SK-N-SH (cell line): ENCODE data around the gene KLHL14.

ENCODE experiments used
- EP300 ChIP-seq, 2 experiments: IDR thresholded peaks; 2 replicates each; pipeline versions ENCODE4 v1.4.0 to v1.6.1; 2012; ENCODE audit warnings: borderline replicate concordance in 1 of 2, low read depth in 1 of 2, low read length in 1 of 2
- IRF3 ChIP-seq: fragments of 150-350 bp; IDR thresholded peaks from 2 replicates; pipeline ENCODE4 v1.6.1; 2016; ENCODE audit warnings: mild to moderate bottlenecking, low read depth, low read length
- MAX ChIP-seq: IDR thresholded peaks from 2 replicates; pipeline ENCODE4 v1.4.0; 2012; ENCODE audit warnings: low read depth
- MEF2A ChIP-seq: IDR thresholded peaks from 2 replicates; pipeline ENCODE4 v1.4.0; 2012; ENCODE audit warnings: low read depth, borderline replicate concordance
- NFIC ChIP-seq: IDR thresholded peaks from 2 replicates; pipeline ENCODE4 v1.4.0; 2012; ENCODE audit warnings: borderline replicate concordance
- POLR2AphosphoS5 ChIP-seq: IDR thresholded peaks from 2 replicates; pipeline ENCODE4 v1.6.1; 2012; ENCODE audit warnings: low read depth, low read length
- RAD21 ChIP-seq: IDR thresholded peaks from 2 replicates; pipeline ENCODE4 v1.6.1; 2012; ENCODE audit warnings: mild to moderate bottlenecking, low read length
- SIN3A ChIP-seq: IDR thresholded peaks from 2 replicates; pipeline ENCODE4 v1.6.1; 2012; ENCODE audit warnings: low read depth, mild to moderate bottlenecking, low read length, moderate library complexity, borderline replicate concordance
- TAF1 ChIP-seq: IDR thresholded peaks from 2 replicates; pipeline ENCODE4 v1.6.1; 2012; ENCODE audit warnings: low read depth, mild to moderate bottlenecking, low read length, moderate library complexity, borderline replicate concordance
- TF ChIP-seq, protein P1 (sequence below): IDR thresholded peaks from 2 replicates; pipeline ENCODE4 v1.4.0; 2012; ENCODE audit warnings: low read depth, borderline replicate concordance
- TF ChIP-seq, protein P2 (sequence below): fragments of 200-600 bp; sonication (generic); IDR thresholded peaks from 2 replicates; pipeline ENCODE4 v1.6.1; 2017; ENCODE audit warnings: antibody characterized with exemption, mild to moderate bottlenecking, moderate library complexity

DNA sequence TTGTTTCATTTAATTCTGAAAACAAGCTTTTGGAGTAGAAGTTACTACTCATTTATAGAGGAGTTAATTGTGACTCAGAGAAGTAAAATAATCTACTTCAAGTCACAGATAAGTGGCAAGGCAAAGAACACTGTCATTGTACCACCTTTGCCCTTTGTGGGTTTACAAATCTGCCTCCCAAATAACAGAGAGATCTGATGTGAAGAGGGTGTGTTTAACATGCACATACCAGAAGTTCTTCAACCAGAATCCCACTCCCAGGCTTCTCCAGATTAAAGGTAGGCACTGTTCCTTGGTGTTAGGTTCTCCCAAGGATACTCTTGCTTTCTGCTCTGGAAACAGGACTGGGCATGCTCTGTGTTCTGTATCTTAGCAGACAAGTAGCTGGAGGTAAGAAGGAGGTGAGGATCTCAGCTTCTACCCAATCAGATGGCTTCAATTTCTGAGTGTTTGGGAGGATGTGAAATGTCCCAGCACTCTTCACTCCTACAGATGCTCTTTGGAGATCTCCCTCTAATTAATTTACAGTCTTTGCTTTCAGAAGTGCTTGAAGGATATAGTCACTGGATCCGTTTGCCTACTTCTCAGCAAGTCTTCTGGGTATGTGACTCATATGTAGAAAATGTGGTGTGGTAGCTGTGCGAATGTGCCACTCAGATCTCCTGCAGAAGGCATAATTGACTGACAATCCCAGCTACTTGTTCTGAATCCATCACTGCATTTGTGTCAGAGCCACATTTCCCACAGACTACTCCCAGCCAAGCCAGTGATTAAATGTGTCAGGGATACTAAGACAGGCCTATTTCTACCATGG is 111.1 kb downstream of the KLHL14 start:
- TF ChIP-seq POLR2AphosphoS5 (no peak), EP300 (IDR thresholded peaks at IDR 0.05; ENCODE audit: borderline replicate concordance in 1 of 2, low read depth in 1 of 2, low read length in 1 of 2) (no peak), NFIC (no peak), MAX (no peak), RAD21 (no peak), SIN3A (no peak), TAF1 (no peak), IRF3 (no peak), MEF2A (no peak)
- TF ChIP-seq, protein P1, sequence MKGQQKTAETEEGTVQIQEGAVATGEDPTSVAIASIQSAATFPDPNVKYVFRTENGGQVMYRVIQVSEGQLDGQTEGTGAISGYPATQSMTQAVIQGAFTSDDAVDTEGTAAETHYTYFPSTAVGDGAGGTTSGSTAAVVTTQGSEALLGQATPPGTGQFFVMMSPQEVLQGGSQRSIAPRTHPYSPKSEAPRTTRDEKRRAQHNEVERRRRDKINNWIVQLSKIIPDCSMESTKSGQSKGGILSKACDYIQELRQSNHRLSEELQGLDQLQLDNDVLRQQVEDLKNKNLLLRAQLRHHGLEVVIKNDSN: no peak
- TF ChIP-seq, protein P2, sequence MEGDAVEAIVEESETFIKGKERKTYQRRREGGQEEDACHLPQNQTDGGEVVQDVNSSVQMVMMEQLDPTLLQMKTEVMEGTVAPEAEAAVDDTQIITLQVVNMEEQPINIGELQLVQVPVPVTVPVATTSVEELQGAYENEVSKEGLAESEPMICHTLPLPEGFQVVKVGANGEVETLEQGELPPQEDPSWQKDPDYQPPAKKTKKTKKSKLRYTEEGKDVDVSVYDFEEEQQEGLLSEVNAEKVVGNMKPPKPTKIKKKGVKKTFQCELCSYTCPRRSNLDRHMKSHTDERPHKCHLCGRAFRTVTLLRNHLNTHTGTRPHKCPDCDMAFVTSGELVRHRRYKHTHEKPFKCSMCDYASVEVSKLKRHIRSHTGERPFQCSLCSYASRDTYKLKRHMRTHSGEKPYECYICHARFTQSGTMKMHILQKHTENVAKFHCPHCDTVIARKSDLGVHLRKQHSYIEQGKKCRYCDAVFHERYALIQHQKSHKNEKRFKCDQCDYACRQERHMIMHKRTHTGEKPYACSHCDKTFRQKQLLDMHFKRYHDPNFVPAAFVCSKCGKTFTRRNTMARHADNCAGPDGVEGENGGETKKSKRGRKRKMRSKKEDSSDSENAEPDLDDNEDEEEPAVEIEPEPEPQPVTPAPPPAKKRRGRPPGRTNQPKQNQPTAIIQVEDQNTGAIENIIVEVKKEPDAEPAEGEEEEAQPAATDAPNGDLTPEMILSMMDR: no peak
